Fibroblast of mammary gland (primary cell): ENCODE measurements around the gene GSG1L.

Experiments
- DNase-seq: peaks from one replicate; pipeline ENCODE4 v3.0.0-alpha.2; 2010; ENCODE audit warnings: low read depth
- H3K4me3 ChIP-seq: 2 replicates; pipeline ENCODE4 v1.5.1; 2011; ENCODE audit warnings: low read depth, mild to moderate bottlenecking, low read length, moderate library complexity; ENCODE audit not compliant: control insufficient read depth
- TF ChIP-seq, protein P1 (sequence below): conservative IDR thresholded peaks from 2 replicates; pipeline ENCODE4 v1.5.1; 2011; ENCODE audit warnings: low read depth, low read length, inconsistent platforms; ENCODE audit not compliant: control insufficient read depth, insufficient read depth

The GSG1L gene

DNA sequence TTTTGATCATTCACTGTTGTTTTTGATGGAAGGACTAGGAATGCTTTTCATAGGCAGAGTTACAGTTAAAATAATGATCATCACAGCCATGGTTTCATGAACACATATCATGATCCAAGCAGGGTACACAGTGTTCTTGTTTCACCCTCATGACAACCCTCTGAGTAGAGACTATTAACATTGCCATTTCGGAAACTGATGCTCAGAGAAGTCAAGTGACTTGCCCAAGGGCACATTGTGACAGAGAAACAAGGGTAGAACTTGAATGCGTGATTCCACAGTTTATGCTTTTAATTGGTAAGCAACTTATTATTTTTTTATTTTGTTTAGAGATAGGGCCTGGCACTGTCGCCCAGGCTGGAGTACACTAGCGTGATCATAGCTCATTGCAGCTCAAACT is 311.3 kb downstream of the GSG1L start:
- TF ChIP-seq, protein P1, sequence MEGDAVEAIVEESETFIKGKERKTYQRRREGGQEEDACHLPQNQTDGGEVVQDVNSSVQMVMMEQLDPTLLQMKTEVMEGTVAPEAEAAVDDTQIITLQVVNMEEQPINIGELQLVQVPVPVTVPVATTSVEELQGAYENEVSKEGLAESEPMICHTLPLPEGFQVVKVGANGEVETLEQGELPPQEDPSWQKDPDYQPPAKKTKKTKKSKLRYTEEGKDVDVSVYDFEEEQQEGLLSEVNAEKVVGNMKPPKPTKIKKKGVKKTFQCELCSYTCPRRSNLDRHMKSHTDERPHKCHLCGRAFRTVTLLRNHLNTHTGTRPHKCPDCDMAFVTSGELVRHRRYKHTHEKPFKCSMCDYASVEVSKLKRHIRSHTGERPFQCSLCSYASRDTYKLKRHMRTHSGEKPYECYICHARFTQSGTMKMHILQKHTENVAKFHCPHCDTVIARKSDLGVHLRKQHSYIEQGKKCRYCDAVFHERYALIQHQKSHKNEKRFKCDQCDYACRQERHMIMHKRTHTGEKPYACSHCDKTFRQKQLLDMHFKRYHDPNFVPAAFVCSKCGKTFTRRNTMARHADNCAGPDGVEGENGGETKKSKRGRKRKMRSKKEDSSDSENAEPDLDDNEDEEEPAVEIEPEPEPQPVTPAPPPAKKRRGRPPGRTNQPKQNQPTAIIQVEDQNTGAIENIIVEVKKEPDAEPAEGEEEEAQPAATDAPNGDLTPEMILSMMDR: no peak
- no peak overlapping the region for H3K4me3 ChIP-seq
- DNase-seq: no peak

- no peak for DNase-seq
- TF ChIP-seq, protein P1: no peak
- no peak overlapping the region for H3K4me3 ChIP-seq
Observed at GRCh38 chr16:27751676-27752075, 311.8 kb downstream of the GSG1L start.

DNA sequence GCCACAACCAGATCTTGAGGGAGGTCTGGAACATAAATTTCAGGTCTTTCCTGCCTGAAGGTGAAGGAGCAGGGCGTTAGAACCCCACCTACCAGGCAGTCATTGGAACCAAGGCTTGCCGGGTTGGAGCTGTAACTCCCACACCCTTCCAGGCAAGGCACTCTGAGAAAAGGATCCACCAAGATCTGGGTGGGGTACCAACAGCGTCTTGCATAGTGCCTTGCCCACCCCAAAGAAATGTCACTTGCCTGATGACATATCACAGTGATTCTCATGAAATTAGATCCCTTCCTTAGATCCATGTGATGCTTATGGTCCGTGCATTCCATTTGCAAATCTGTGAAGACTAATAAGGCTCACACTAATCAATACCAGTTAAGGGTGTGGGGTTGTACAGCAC is 312.3 kb downstream of the GSG1L start:
- no peak overlapping the region for H3K4me3 ChIP-seq
- DNase-seq: no peak
- TF ChIP-seq, protein P1: no peak

DNA sequence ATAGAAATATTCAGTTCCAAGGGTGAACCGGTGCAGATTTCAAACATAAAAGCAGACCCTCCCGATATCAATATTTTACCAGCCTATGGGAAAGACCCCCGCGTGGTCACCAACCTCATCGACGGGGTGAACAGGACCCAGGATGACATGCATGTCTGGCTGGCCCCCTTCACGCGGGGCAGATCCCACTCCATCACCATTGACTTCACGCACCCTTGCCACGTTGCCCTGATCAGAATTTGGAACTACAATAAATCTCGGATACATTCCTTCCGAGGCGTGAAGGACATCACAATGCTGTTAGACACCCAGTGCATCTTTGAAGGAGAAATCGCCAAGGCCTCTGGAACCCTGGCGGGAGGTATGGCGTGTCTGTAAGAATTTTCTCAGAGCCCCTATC is 313.6 kb downstream of the GSG1L start:
- no peak for DNase-seq
- H3K4me3 ChIP-seq: no peak overlapping the region
- TF ChIP-seq, protein P1: no peak

DNA sequence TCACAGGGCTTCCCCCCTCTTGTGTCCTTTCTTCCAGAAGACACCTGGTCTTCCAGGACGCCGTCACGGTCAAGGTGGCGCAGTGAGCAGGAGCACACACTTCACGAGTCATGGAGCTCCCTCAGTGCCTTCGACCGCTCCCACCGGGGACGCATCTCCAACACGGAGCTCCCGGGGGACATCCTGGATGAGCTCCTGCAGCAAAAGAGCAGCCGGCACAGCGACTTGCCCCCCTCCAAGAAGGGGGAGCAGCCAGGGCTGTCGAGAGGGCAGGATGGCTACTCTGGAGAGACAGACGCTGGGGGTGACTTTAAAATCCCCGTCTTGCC is 314.0 kb downstream of the GSG1L start:
- TF ChIP-seq, protein P1: no peak
- DNase-seq: no peak
- no peak overlapping the region for H3K4me3 ChIP-seq

- DNase-seq: peak; percentile 81
- TF ChIP-seq, protein P1: peak; percentile 5
Observed at GRCh38 chr16:27748868-27749546, 314.5 kb downstream of the GSG1L start.

DNA sequence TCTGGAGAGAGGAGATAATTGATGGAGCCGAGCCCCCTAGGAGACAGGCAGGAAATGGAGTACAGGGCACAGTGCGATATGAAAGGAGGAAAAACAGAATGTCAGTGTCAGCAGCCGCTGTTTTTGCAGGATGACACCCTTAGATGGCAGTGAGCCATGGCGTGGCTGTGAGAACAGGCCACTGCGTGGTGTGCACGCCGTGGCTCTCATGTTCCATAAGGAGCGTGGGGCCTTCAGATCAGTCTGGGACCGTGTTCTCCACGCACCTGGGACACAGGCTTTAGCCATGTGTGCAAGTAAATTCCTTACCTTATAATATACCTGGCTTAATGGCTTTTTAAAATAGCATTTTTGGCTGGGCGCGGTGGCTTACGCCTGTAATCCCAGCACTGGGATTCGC is 315.6 kb downstream of the GSG1L start:
- TF ChIP-seq, protein P1: no peak
- no peak overlapping the region for H3K4me3 ChIP-seq
- DNase-seq: no peak

More at GRCh38 chr16:27748868-27749546, 314.5 kb downstream of the GSG1L start:
- no peak overlapping the region for H3K4me3 ChIP-seq
